Prostate gland (tissue), 2 donors: ENCODE results near the gene MPPED2.

Experiments used
- POLR2A ChIP-seq: fragments of 450-650 bp; IDR thresholded peaks from one replicate; pipeline ENCODE4 v1.6.1; 2016; ENCODE audit warnings: antibody characterized with exemption, mild to moderate bottlenecking
- TF ChIP-seq, protein P1 (sequence below), 4 experiments: fragments of 200-600 bp in 2 of 4; fragments of 450-650 bp in 2 of 4; sonication (generic) in 2 of 4; IDR thresholded peaks; 1 replicate in 3 of 4; 2 replicates in 1 of 4; pipeline ENCODE4 v1.5.1; 2016 to 2019; ENCODE audit warnings: antibody characterized with exemption in 4 of 4, mild to moderate bottlenecking in 2 of 4, moderate library complexity in 2 of 4

DNA sequence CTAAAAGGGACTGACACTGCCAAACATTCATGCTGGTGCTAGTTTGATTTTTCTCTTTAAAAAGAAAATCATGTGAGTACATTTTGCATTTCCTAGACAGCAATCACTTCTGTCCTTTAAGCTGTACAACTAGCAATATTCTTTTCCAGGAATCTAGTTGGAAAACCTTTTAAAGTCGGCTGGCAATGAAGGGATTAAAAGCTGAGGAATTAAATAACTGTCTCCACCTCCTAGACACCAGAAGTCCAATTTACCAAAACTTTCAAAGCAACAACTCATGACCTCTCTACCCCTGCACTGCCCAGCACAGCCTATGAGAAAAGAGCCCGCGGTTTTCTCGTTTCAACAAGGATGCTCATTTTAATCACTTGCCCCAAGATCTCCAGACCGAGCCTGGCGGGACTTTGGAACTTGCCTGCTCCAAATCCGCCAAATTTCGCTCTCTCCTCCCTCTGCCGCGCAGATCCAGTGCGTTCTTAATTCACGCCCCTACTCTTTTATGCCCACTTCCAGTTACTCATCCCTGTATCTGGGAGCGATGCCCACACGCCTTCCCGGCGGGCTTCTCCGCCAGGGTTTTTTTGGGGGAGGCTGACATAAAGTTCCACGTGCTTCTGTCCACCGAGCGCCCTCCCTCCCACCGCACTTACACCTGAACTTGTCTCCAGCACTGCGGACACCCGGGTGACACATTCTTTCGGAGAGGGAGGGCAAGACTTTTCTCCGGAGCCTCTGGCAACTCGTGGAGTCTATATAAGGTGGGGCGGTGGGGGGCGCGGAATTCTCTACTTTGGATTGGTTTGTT is 2.5 kb downstream of the MPPED2 start:
- TF ChIP-seq, protein P1, sequence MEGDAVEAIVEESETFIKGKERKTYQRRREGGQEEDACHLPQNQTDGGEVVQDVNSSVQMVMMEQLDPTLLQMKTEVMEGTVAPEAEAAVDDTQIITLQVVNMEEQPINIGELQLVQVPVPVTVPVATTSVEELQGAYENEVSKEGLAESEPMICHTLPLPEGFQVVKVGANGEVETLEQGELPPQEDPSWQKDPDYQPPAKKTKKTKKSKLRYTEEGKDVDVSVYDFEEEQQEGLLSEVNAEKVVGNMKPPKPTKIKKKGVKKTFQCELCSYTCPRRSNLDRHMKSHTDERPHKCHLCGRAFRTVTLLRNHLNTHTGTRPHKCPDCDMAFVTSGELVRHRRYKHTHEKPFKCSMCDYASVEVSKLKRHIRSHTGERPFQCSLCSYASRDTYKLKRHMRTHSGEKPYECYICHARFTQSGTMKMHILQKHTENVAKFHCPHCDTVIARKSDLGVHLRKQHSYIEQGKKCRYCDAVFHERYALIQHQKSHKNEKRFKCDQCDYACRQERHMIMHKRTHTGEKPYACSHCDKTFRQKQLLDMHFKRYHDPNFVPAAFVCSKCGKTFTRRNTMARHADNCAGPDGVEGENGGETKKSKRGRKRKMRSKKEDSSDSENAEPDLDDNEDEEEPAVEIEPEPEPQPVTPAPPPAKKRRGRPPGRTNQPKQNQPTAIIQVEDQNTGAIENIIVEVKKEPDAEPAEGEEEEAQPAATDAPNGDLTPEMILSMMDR (IDR thresholded peaks at IDR 0.05) = no peak
- TF ChIP-seq POLR2A = no peak
